ENCODE data around the gene ATP9B.

GRCh38 chr18:79275461-79275860, 206.3 kb downstream of the ATP9B start:
- TF ChIP-seq EZH2 (IDR thresholded peaks at IDR 0.05; ENCODE audit: borderline replicate concordance, low read length) (no peak), CTCF (conservative IDR thresholded peaks at IDR 0.05 in 1 of 2, IDR thresholded peaks at IDR 0.05 in 1 of 2; ENCODE audit: extremely low read depth in 1 of 2, insufficient read depth in 1 of 2, low read depth in 1 of 2, low read length in 2 of 2) (no peak)
